Tibial artery (tissue), 4 donors: ENCODE results near the gene KAT14.
"Not testable (repeated sequence)": the region's sequence is repeated elsewhere in the genome, so short reads cannot be mapped to it uniquely, and the experiment has no call there.

Experiments used
- DNase-seq, 2 donors: peaks; one replicate each; pipeline ENCODE4 v3.0.0-alpha.2; 2019
- H3K27ac ChIP-seq, 2 donors: fragments of 200-600 bp; sonication (generic) in 1 of 2; 1 replicate in 1 of 2; 2 replicates in 1 of 2; pipeline ENCODE4 v1.5.1; 2018 to 2019; ENCODE audit warnings: mild to moderate bottlenecking in 1 of 2
- H3K27me3 ChIP-seq, 2 donors: fragments of 200-600 bp; sonication (generic) in 1 of 2; one replicate each; pipeline versions ENCODE4 v1.5.1 to v1.6.0; 2016 to 2019
- H3K36me3 ChIP-seq, 3 donors: fragments of 200-600 bp; sonication (generic) in 2 of 3; one replicate each; pipeline ENCODE4 v1.5.1; 2016 to 2019; ENCODE audit warnings: mild to moderate bottlenecking in 2 of 3
- H3K4me1 ChIP-seq, 4 donors: fragments of 200-600 bp; sonication (generic) in 2 of 4; 1 replicate in 3 of 4; 2 replicates in 1 of 4; pipeline ENCODE4 v1.5.1; 2016 to 2019
- H3K4me3 ChIP-seq, 2 donors: fragments of 200-600 bp; sonication (generic) in 1 of 2; 1 replicate in 1 of 2; 2 replicates in 1 of 2; pipeline ENCODE4 v1.5.1; 2018 to 2019; ENCODE audit warnings: mild to moderate bottlenecking in 2 of 2
- H3K9me3 ChIP-seq, 3 donors: fragments of 200-600 bp; sonication (generic) in 1 of 3; one replicate each; pipeline ENCODE4 v1.5.1; 2016 to 2019
- intact Hi-C: fragments of 100-400 bp; cut with DNase I; formaldehyde crosslinking; loops from one replicate; pipeline ENCODE4 v1.15.0; 2023; ENCODE audit warnings: low total_unique reads
- TF ChIP-seq, protein P1 (sequence below), 2 experiments: fragments of 200-600 bp in 1 of 2; fragments of 450-650 bp in 1 of 2; IDR thresholded peaks; one replicate each; pipeline ENCODE4 v1.5.1; 2017 to 2019; ENCODE audit warnings: antibody characterized with exemption in 2 of 2, mild to moderate bottlenecking in 1 of 2, moderate library complexity in 1 of 2

KAT14 gene

DNA sequence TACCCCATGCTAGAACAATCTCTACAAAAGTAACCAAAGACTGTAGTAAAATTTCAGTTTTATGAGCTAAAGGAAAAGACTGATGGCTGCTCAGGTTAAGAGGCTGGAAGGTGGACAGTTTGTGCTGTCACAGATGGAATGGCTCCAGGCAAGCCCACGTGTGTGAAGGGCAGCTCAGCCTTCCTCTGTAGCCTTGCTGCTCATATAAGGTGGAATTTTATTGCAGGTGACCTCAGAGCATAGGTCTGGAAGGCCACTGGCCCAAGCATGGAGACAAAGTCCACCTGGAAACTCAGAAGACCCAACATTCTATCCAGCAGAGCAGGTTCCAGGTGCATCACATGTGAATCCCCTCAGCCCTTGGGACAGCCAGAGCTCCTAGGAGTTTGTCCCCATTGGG, 53.6 kb downstream of the KAT14 start:
- Histone ChIP-seq H3K4me1 (no peaks in the 10 kb centered on the region), H3K36me3 (peaks cover 18 to 47% (median 27%) of the 10 kb centered on the region in 3 donors), H3K27me3 (no peaks in the 10 kb centered on the region), H3K27ac (no peak overlapping the region), H3K9me3 (no peaks in the 10 kb centered on the region), H3K4me3 (no peak overlapping the region)
- intact Hi-C loops = no loop called here
- DNase-seq = no peak
- TF ChIP-seq, protein P1, sequence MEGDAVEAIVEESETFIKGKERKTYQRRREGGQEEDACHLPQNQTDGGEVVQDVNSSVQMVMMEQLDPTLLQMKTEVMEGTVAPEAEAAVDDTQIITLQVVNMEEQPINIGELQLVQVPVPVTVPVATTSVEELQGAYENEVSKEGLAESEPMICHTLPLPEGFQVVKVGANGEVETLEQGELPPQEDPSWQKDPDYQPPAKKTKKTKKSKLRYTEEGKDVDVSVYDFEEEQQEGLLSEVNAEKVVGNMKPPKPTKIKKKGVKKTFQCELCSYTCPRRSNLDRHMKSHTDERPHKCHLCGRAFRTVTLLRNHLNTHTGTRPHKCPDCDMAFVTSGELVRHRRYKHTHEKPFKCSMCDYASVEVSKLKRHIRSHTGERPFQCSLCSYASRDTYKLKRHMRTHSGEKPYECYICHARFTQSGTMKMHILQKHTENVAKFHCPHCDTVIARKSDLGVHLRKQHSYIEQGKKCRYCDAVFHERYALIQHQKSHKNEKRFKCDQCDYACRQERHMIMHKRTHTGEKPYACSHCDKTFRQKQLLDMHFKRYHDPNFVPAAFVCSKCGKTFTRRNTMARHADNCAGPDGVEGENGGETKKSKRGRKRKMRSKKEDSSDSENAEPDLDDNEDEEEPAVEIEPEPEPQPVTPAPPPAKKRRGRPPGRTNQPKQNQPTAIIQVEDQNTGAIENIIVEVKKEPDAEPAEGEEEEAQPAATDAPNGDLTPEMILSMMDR (IDR thresholded peaks at IDR 0.05) = no peak

DNA sequence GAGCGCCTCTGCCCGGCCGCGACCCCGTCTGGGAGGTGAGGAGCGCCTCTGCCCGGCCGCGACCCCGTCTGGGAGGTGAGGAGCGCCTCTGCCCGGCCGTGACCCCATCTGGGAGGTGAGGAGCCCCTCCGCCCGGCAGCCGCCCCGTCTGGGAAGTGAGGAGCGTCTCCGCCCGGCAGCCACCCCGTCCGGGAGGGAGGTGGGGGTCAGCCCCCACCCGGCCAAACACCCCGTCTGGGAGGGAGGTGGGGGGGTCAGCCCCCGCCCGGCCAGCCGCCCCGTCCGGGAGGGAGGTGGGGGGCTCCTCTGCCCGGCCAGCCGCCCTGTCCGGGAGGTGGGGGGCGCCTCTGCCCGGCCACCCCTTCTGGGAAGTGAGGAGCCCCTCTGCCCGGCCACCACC, 56.8 kb downstream of the KAT14 start:
- H3K4me1 ChIP-seq, H3K27ac ChIP-seq, H3K27me3 ChIP-seq, H3K4me3 ChIP-seq, DNase-seq, intact Hi-C loops, H3K9me3 ChIP-seq: not testable (repeated sequence)
- H3K36me3 ChIP-seq = peaks cover 0 to 15% (median 14%) of the 10 kb centered on the region in 3 donors

GRCh38 chr20:18195931-18196330, 58.3 kb downstream of the KAT14 start:
- H3K27me3 ChIP-seq = no peaks in the 10 kb centered on the region
- H3K9me3 ChIP-seq = no peaks in the 10 kb centered on the region
- DNase-seq = no peak
- no peaks in the 10 kb centered on the region for H3K4me1 ChIP-seq
- intact Hi-C loops = no loop called here
- TF ChIP-seq, protein P1 (IDR thresholded peaks at IDR 0.05) = no peak
- no peak overlapping the region for H3K4me3 ChIP-seq
- H3K27ac ChIP-seq = no peak overlapping the region
- peaks cover 0 to 8% (median under 1%) of the 10 kb centered on the region in 3 donors for H3K36me3 ChIP-seq

DNA sequence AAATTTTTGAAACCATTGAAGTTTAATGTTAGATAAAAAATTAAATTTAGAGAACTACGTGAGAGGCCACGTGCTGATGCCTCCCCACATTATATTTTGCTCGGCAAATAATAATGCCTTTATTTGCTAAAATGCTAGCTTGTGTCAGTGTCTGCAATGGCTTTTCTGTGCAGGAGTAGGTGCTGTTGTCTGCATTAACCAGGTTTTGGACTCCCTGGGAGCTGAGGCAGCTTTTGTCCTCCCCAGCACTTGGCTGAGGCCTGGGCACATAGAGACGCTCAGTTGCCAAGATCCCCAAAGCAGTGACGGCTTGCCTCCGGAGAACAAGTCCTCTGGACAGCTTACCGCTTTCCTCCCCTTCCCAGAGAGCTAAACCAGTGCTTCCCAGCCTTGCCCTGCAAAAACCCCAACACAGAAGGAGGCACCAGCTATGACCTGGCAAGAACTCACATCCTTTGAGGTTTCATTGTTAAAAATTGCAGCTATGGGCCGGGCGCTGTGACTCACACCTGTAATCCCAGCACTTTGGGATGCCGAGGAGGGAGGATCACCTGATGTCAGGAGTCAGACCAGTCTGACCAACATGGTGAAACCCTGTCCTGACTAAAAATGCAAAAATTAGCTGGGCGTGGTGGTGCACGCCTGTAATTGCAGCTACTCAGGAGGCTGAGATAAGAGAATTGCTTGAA, 59.9 kb downstream of the KAT14 start:
- TF ChIP-seq, protein P1 (IDR thresholded peaks at IDR 0.05) = no peak
- Histone ChIP-seq H3K27ac (no peak overlapping the region), H3K4me1 (no peaks in the 10 kb centered on the region), H3K9me3 (peaks cover 0 to 6% (median 0%) of the 10 kb centered on the region in 3 donors), H3K36me3 (peaks cover 0 to 4% (median 0%) of the 10 kb centered on the region in 3 donors), H3K4me3 (no peak overlapping the region), H3K27me3 (no peaks in the 10 kb centered on the region)
- no peak for DNase-seq
- intact Hi-C loops = no loop called here

DNA sequence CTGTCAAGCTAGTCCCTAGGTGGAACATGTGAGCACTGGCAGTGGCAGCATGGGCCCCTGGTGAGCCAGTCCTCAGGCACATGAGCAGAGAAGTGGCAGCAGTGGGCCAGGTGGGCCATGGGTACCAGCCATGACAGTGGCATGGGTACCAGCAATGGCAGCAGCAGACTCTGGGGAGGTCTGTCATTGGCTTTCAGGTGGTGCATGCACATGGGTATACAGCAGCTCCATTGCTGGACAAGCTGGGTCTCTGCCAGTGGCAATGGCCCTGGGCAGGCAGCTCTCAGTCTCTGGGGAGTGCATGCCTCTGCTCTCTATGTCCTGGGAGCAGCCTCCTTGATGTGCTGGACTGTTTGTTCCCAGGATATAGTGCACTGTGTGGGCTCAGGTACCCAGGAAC, 65.3 kb downstream of the KAT14 start:
- Histone ChIP-seq H3K27ac (no peak overlapping the region), H3K4me3 (no peak overlapping the region), H3K36me3 (peaks cover 0 to 9% (median 4%) of the 10 kb centered on the region in 3 donors), H3K4me1 (no peaks in the 10 kb centered on the region), H3K9me3 (peaks cover 0 to 6% (median 0%) of the 10 kb centered on the region in 3 donors), H3K27me3 (no peaks in the 10 kb centered on the region)
- TF ChIP-seq, protein P1 (IDR thresholded peaks at IDR 0.05) = no peak
- DNase-seq = no peak
- intact Hi-C loops = no loop called here

DNA sequence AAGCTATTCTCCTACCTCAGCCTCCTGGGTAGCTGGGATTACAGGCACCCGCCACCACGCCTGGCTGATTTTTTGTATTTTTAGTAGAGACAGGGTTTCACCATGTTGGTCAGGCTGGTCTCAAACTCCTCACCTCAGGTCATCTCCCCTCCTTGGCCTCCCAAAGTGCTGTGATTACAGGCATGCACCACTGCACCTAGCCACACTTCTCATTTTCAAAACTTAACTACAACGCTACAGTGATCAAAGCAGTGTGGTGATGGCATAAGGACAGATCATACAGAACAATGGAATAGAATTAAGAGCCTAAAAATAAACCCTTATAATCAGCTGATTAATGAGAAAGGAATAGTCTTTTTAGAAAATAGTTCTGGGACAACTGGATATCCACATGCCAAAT, 66.0 kb downstream of the KAT14 start:
- DNase-seq, H3K27me3 ChIP-seq, intact Hi-C loops, H3K4me1 ChIP-seq, H3K4me3 ChIP-seq, H3K36me3 ChIP-seq, H3K27ac ChIP-seq, H3K9me3 ChIP-seq: not testable (repeated sequence)

GRCh38 chr20:18213002-18213401, 75.3 kb downstream of the KAT14 start:
- Histone ChIP-seq H3K9me3 (no peaks in the 10 kb centered on the region), H3K4me3 (no peak overlapping the region), H3K27me3 (no peaks in the 10 kb centered on the region), H3K36me3 (no peaks in the 10 kb centered on the region), H3K4me1 (no peaks in the 10 kb centered on the region), H3K27ac (no peak overlapping the region)
- DNase-seq = no peak
- TF ChIP-seq, protein P1 (IDR thresholded peaks at IDR 0.05) = no peak
- intact Hi-C loops = no loop called here
